BJ (cell line): Measurements from ENCODE around the gene ITFG2. TPM values are rescaled to one million over a fixed set of nuclear protein-coding genes. Genes with fewer than 3 reads are reported as not detected.

Source experiments
- CTCF ChIA-PET: fragments of 350-600 bp; formaldehyde crosslinking; extraction: SDS; loops from one replicate; lab custom pipeline; 2021; ENCODE audit warnings: antibody characterized with exemption, inconsistent platforms; lab: Yijun Ruan, JAX
- POLR2A ChIA-PET: fragments of 300-600 bp; sonication (Branson Sonifier 250); formaldehyde crosslinking; extraction: SDS; loops from one replicate; lab custom pipeline; 2021; ENCODE audit warnings: antibody characterized with exemption; lab: Charles Lee
- DNase-seq: peaks from one replicate; pipeline ENCODE4 v3.0.0-alpha.2; 2011; ENCODE audit warnings: low read depth
- H3K27me3 ChIP-seq: 2 replicates; pipeline ENCODE4 v1.6.0; 2011; ENCODE audit warnings: low read length; ENCODE audit not compliant: control insufficient read depth, insufficient read depth
- H3K36me3 ChIP-seq: 2 replicates; pipeline ENCODE4 v1.5.1; 2011; ENCODE audit warnings: low read length; ENCODE audit not compliant: control insufficient read depth, insufficient read depth
- H3K4me3 ChIP-seq: 2 replicates; pipeline ENCODE4 v1.5.1; 2011; ENCODE audit warnings: low read depth, mild to moderate bottlenecking, control low read depth, low read length
- polyA plus RNA-seq: library from polyadenylated mRNA; depleted of rRNA; stranded (reverse); fragments of >200 nt; gene quantifications from 2 replicates; pipeline ENCODE4 v1.2.3, GENCODE V29; 2011
- TF ChIP-seq, protein P1 (sequence below): IDR thresholded peaks from 2 replicates; pipeline ENCODE4 v1.5.1; 2011; ENCODE audit warnings: low read depth, mild to moderate bottlenecking, control low read depth, inconsistent platforms, low read length, moderate library complexity; ENCODE audit not compliant: insufficient read depth

ITFG2 gene
- polyA plus RNA-seq, 1 experiment = 27.6 TPM

DNA sequence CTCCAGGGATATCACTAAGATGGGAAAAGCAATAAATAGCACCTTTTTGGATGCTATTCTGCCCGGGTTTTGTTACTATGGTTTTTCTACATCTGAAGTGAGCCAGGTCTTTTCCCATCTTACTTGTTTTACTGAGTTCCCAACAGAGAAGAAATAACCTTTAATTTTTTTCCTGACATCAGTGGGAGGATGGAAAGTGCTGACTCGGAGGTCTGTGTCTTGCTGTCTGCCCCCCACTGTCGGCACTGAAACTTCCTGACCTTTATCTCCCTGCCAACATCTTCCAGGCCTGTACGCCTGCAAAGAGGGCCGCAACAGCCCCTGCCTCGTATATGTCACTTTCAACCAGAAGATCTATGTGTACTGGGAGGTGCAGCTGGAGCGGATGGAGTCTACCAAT is 11.0 kb downstream of the ITFG2 start:
- Histone ChIP-seq H3K27me3 (no peaks in the 10 kb centered on the region), H3K36me3 (peaks cover 28% of the 10 kb centered on the region), H3K4me3 (no peak overlapping the region)
- TF ChIP-seq, protein P1, sequence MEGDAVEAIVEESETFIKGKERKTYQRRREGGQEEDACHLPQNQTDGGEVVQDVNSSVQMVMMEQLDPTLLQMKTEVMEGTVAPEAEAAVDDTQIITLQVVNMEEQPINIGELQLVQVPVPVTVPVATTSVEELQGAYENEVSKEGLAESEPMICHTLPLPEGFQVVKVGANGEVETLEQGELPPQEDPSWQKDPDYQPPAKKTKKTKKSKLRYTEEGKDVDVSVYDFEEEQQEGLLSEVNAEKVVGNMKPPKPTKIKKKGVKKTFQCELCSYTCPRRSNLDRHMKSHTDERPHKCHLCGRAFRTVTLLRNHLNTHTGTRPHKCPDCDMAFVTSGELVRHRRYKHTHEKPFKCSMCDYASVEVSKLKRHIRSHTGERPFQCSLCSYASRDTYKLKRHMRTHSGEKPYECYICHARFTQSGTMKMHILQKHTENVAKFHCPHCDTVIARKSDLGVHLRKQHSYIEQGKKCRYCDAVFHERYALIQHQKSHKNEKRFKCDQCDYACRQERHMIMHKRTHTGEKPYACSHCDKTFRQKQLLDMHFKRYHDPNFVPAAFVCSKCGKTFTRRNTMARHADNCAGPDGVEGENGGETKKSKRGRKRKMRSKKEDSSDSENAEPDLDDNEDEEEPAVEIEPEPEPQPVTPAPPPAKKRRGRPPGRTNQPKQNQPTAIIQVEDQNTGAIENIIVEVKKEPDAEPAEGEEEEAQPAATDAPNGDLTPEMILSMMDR = no peak
- ChIA-PET CTCF (no interaction called here), POLR2A (no interaction called here)
- no peak for DNase-seq

GRCh38 chr12:2824541-2824940 is 12.1 kb downstream of the ITFG2 start:
- TF ChIP-seq, protein P1 = no peak
- H3K4me3 ChIP-seq = no peak overlapping the region
- H3K27me3 ChIP-seq = no peaks in the 10 kb centered on the region
- ChIA-PET CTCF (interaction anchor here (1.0 kb wide), 1 partner anchor 21 kb away, joined by 3 read pairs; no protein-coding TSS in a partner anchor), POLR2A (no interaction called here)
- no peak for DNase-seq
- peaks cover 28% of the 10 kb centered on the region for H3K36me3 ChIP-seq

DNA sequence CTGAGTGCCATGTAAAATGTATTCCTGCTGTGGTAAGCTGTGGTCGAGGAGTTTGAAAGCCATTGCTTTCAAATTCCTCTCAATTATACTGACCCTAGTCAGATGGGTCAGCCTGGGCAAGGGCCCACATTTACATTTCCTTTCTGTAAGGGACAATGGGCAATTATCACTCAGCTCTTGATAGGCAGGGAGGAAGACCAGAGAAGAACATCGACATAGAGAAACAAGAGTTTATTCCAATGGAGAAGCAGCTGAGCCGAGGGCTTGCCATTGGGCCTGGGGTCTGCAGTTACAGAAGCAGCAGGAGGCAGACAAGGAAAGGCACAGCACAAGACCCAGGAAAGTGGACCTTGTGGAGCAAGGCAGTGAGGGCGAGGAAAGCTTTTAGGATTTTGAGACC is 12.7 kb downstream of the ITFG2 start:
- ChIA-PET POLR2A (no interaction called here), CTCF (interaction anchor here (1.0 kb wide), 1 partner anchor 21 kb away, joined by 3 read pairs; no protein-coding TSS in a partner anchor)
- Histone ChIP-seq H3K36me3 (peaks cover 25% of the 10 kb centered on the region), H3K27me3 (no peaks in the 10 kb centered on the region), H3K4me3 (no peak overlapping the region)
- no peak for DNase-seq
- TF ChIP-seq, protein P1 = no peak

- Histone ChIP-seq H3K36me3 (peaks cover 25% of the 10 kb centered on the region), H3K27me3 (no peaks in the 10 kb centered on the region)
- no peak for DNase-seq
Measured at GRCh38 chr12:2826036-2826435, 13.6 kb downstream of the ITFG2 start.

GRCh38 chr12:2826721-2827515 is 14.4 kb downstream of the ITFG2 start:
- DNase-seq = no peak
- POLR2A ChIA-PET = no interaction called here
- H3K27me3 ChIP-seq = no peaks in the 10 kb centered on the region
- CTCF ChIA-PET = interaction anchor here (0.9 to 1.5 kb wide), 3 partner anchors 12 to 27 kb away, joined by 3 to 4 read pairs (median 4); no protein-coding TSS in a partner anchor
- no peak overlapping the region for H3K4me3 ChIP-seq
- peaks cover 20% of the 10 kb centered on the region for H3K36me3 ChIP-seq
- TF ChIP-seq, protein P1 = no peak

More at GRCh38 chr12:2826036-2826435, 13.6 kb downstream of the ITFG2 start:
- ChIA-PET CTCF (interaction anchor here (1.5 kb wide), 1 partner anchor 27 kb away, joined by 4 read pairs; no protein-coding TSS in a partner anchor), POLR2A (no interaction called here)
- H3K4me3 ChIP-seq = no peak overlapping the region
- TF ChIP-seq, protein P1 = no peak
